GM18867 (cell line): ENCODE measurements around the gene RTN4IP1.
A peak's percentile ranks its signal among the peaks of the same experiment; 100 is the strongest.
"Not testable (repeated sequence)": the region's sequence is repeated elsewhere in the genome, so short reads cannot be mapped to it uniquely, and the experiment has no call there.

ENCODE experiments used
- ATAC-seq: cut with Tn5 transposase; IDR thresholded peaks from one replicate; pipeline ENCODE4 v1.9.1; 2021; ENCODE audit warnings: mild to moderate bottlenecking, moderate library complexity; ENCODE audit not compliant: unreplicated experiment

RTN4IP1 gene

DNA sequence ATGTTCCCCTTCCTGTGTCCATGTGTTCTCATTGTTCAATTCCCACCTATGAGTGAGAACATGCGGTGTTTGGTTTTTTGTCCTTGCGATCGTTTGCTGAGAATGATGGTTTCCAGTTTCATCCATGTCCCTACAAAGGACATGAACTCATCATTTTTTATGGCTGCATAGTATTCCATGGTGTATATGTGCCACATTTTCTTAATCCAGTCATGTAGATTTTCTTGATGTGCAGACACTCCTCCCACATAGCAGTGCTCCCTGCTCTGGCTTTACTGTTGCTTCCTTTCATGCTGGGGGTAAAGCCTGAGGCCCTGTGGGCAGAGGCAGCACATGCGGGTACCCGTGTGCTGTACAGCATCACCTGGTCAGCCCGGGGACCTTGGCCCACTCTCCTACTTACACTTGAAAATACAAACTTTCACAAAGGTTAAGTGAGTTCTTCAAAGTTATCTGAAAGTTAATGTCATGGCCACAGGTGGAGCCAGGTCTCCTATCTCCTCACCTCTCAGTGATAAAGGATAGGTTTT lies 80.3 kb downstream of the RTN4IP1 start:
- not testable (repeated sequence) for ATAC-seq

DNA sequence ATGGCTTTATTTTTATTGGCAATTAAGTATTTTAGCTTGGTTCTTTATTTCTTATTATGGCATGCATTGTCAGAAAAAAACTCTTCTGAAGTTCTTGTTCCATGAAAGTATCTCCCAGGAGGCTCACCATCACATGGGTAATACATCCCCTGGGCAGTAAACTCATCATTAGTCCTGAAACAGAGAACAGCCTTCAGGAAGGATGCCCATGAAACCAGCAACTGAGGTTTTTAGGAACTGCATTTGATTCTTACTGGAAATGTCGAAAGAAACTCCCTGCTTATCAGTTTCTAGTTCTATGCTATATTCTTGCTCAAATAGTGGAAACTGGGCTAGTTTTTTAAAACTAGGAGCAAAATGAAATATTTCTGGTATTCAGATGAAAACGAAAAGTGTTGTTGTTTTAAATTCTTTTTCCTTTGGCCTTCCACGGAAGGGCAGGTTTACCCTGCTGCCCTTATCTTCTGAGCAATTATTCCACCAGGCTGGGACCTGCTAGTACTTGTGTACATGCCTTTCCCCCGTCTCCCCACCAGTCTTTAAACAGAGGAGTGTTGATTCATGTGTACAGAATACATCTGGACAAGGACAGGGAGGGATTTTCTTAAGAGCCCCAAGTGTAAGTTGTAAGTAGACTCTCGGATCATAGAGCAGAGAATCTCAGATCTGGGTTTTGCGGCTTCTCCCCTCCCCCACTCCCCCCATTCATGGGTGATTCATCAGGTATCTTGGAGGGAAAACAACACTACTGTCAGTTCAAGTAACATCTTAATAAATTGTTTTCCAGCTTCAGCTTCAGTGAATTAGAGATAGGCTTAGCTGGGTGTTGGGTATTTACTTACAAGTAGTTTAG lies 81.5 kb downstream of the RTN4IP1 start:
- no peak for ATAC-seq

DNA sequence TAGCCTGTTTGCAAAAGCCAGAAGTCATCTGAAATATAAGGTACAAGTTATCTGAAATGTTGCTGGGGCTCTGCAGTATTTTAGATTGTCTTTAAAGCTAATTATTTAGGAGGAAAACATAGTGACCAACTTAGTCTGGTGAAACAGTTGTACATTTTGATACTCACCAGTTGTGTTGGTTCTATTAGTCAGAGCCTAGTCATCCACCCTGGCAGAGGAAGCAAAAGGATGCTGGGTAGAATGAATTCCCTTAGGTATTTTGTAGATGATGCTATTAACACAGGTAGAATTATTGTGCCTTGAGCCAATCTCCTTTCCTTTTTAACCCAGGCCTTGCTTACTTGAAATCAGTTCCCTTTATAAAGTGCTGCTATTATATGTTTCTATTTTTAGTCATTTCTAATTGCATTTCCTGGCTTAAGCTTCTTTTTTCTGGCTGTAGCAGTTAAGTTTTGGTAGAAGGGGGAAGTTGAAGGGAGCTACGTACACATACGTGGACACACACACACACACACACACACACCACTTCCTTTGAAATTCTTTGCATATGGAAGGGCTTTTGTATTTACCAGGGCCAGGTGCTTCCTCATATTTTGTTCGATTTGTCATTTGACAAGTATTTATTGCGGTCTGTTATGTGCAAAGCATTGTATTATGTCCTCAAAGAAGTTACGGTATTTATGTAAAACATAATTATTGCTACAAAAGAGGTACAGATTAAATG lies 82.4 kb downstream of the RTN4IP1 start:
- ATAC-seq, result no peak

DNA sequence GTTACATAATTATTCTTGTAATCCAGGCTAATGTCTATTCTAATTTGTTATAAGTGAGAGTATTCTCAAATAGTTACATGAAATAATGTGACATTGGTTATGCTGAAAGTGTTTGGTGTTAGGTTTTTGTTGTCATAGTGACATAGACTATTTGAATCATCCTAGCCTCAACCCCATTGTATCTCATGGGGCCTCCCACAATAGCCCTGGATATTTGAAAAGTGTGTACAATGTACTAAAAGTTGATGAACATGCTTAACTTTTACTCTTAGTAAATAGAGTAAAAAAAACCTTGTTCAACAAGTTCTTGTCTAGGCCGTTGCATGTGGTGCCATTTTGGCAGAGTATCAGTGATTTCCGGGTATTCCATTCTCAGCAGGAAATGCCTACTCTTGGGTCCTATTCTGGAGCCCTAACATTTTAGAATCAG lies 83.0 kb downstream of the RTN4IP1 start:
- no peak for ATAC-seq

DNA sequence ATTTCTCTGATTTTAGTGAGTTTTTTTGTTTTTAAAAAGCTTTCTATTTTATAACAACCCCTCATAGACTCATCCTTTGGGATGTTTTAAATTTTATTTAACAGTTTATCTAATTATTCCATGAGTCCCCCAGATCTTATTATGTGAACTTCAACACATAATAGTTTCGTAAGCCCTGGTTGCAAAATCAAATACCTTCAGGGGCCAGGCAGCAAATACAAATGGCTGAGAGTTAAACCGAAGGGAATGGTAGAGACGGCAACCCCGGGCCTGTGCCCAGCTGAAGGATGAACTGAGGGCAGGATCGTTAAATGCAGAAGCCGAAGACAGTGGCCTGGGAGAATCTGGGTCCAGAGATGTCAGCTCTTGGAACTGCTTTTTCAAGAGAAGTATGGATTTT lies 88.4 kb downstream of the RTN4IP1 start:
- ATAC-seq, result no peak

DNA sequence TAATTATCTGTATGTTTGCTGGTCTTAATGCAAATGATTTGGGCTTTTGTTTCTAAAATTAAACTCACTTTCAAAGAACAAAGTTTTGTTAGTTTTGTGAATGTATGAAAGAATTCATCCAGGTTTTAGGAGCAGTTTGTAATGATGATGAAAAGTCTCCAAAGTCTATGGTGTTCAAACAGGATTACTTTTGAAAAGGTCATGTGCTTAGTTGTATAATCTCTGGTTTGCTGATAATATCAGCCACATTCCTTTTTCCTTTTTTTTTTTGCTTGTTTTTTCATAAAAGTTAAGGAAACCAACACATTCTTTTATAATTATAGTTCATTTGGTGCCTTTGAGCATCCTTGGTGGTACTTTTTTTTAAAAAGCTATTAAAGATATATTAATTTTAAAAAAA lies 88.9 kb downstream of the RTN4IP1 start:
- ATAC-seq, result no peak

DNA sequence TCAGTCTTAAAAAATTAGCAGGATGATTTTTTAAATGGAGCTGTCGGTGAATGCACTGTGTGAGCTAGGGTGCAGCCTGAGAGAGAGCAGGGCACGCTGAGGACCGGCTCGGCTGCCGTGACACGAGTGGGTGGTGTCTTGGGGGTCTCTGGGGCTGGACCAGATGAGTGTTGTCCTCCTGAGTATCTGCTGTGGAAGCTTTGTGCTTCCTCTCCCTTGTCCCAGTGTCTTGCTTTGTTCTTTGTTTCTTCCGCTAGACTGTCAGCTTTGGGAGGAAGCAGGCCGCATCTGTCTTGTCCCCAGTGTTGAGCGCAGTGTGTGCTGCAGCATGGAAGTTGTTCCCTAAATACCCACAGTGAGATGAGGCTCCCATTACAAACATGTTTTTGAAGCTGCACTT lies 89.4 kb downstream of the RTN4IP1 start:
- no peak for ATAC-seq

DNA sequence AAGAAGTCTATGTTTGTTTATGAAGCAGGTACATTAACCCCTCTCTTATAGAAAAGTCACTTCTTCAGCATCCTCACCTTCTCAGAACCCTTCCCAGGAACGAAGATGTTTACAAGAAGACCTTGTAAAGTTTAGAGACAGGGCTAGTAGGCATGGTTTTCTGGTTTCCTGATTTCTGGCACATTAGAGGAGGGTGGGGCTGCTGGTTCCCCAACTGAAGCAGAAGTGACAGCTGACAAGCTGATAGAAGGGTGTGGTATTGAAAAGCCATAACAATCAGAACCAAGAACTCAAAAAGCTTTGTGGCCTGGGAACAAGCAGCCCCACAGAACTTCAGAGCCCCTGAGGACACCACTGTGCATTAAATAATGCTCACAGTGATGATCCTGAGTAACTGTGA lies 91.2 kb downstream of the RTN4IP1 start:
- ATAC-seq, result no peak

DNA sequence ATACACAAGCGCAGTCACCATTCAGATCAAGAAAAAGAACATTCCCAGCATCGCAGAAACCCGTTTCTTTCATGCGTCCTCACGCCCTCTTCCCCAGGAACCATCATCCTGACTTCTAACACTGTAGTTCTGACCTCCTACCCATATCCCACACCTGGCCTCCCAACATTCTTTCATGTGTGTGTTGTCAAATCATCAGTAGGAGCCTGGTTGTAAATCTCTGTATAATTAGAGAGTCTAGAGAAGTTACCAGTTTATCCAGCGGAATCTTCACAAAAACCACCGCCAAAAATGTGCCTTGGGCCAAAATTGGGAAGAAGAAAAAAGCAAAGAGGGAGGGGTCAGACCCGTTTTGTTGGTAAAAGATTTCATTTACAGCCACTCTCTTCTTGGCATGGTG lies 91.6 kb downstream of the RTN4IP1 start:
- ATAC-seq, result no peak

DNA sequence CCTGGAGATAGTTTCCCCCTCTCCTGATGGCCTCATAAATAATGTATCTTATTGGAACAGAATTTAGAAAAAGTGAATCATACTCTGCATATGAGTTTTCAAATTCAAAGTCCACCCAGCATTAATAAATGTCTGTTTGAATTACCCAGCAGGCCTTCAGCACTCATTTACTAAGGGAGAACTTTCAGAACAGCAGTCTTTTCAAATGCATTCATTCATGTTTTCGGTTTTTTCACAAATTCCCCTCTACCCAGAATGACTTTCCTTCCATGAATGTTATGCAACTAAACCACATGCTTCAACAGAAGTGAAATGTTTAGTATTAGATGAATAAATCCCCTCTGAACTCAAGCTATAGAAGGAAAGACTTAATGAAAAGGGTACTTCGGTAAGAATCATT lies 92.4 kb downstream of the RTN4IP1 start:
- ATAC-seq, result no peak

DNA sequence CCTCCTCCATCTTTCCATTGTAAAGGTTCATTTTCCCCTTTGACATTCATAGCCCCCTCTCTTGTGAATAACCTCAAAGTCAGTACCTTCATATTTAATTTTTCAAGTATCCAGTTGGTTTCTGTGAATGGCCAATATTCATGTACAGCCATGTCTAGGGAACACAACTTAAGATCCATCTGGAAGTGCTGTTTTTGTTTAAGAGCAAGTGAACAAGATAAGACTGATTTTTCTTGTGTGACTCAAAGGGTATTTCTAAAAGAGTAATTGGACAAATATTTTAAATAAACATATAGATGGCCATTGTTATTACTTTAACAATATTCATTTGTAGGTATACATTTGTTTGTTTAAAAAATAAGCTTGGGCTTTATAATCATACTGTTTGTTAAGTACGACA lies 92.9 kb downstream of the RTN4IP1 start:
- no peak for ATAC-seq

DNA sequence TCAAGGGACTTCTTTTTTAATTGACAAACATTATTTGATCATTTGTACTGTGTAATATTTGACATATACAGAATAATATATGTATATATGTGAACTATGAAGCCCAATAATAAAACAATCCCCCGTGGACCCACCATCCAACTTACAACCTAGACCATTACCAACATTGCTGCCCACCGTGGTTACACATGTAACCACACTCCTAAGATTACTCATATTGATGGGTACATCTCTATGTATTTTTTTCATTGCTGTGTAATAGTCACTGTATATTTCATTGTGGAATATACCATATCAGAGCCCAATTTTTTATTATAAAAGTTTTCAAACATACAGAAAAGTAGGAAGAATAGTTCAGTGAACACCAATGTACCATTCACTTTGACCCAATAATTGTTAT lies 94.3 kb downstream of the RTN4IP1 start:
- ATAC-seq, result peak; percentile 18

DNA sequence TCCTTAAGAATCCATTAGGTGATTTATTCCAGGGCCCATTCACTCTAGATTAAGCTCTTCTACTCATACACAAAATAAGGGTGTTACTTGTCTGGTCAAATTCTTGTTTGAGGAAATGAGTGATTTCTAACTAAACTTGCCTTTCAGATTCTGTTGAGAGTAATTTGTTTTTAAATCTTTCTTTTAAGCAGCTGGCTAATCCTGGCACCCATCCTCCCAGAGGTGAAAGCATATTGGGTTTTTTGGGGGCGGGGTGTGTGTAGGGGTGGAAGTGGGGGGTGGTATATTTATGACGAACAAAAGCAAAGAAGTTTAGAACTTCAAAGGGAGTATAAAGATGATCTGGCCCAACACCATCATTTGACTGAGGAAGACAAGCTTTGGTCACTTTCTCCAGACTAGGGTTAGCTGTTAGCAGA lies 94.7 kb downstream of the RTN4IP1 start:
- peak; percentile 45 for ATAC-seq

DNA sequence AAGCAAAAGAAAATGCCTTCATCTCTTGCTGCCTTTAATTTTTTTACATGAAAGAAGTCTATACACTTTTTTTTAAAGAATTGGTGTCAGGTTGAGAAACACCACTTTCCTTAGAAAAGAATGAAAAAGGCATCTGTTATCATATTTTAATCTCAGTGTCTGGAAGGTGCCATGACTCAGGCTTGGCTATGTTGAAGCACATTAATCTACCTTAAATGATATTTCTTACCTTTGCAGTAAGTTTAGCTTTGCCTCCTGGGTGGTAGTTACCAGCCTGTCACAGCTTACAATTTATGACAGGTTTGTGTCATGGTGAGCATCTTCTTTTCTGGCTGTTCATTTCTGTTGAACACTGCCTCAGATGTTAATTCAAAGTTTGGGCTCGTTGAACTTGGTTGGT lies 95.3 kb downstream of the RTN4IP1 start:
- no peak for ATAC-seq

DNA sequence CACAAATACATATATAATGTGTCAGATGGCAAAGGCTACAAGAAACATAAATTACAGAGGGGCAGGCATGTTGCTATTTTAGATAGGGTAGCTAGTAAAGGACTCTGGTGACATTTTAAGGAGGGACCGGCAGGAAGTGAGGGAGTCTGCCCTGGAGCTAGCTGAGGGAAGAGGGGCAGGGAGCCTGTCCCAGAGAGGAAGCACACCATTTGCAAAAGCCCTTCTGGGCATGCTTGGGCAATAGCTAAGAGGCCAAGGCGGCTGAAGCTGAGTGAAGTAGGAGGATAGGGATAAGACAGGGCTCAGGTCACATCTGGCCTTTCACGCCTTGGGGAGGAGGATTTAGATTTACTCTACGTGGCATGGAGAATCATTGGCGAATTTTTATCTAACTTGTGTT lies 96.2 kb downstream of the RTN4IP1 start:
- no peak for ATAC-seq

DNA sequence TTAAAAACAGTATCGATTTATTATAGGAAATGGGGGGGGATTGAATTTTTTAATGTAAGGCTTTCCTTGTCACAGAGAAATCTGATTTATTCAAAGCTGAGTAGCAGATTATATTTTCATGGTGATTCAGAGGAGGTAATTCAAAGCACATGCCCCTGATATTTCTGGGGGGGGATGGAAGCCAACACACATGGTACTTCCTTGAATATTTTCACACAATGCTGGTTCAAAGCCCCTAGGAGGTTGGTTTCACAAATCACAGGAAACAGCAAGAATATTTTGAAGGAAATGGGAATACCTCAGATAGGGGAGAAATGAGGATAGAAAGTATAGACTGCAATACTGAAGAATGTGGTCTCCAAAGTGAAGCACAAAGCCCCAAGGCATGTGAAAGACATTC lies 98.8 kb downstream of the RTN4IP1 start:
- no peak for ATAC-seq

DNA sequence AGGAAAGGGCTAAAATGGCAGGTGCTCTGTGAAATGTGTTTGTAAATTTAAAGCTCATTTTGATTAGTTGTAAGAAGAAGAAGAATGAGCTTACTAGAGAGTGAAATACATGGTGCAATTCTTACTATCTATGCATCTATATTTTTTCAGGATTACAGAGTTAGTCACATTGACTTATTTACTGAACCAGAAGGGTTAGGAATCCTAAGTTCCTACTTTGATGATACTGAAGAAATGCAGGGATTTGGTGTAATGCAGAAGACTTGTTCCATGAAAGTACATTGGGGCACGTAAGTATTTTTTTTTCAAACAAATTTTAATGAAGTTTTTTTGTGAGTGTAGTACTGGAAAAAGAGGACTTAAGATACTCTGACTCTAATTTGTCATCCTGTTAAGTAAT lies 99.3 kb downstream of the RTN4IP1 start:
- ATAC-seq, result no peak

DNA sequence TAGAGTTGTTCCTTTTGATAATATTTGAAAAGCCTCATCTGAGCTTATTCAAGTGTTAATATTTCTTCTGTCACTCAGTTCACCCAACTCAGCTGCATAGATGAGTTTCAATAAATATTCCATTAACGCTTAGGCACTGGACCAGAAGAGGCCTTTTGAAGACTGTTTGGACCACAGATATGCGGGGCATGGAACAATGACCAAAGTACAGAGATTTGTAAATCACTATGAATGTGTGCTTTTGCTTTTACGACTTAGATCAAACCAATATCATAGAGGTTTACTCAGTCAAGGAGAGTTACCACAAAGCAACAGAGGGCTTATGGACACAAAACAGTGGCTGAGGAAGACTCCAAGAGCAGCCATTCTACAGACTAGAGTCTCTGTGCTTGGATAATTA lies 99.9 kb downstream of the RTN4IP1 start:
- ATAC-seq, result no peak

DNA sequence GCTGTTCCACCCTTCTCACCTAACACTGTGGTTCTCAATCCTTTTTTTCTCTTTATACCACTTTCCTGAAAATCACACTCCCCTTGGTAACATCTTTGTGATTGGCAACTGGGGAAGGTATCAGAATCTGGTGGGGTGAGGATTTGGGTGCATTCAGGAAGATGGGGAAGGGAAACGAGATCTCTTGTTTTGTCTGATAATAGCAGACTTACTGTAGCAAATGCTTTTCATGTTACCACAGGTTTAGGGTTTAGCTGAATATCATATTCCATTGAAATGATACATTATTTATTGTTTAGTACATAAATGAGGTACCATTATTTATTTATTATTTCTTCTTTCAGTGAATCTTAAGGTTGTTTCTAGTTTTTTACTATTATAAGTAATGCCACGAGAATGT lies 100.8 kb downstream of the RTN4IP1 start:
- no peak for ATAC-seq

DNA sequence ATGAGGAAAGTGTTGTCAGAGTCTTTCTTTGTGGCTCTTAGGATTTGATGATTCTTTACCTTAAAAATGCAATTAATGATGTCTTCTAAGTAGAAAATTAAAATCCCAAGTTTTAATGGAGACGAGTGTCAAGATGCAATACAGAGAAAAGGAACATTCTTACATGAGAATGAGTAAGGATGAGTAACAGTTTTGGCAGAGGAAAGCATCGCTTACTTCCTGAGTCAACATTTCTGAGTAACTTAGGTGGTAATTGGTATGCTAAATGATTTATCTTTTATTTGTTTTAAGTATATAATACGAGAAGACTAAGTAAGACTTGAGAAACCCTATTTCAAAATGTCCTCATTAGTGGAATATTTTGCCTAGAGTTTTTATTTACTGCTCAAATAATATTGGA lies 101.3 kb downstream of the RTN4IP1 start:
- no peak for ATAC-seq

DNA sequence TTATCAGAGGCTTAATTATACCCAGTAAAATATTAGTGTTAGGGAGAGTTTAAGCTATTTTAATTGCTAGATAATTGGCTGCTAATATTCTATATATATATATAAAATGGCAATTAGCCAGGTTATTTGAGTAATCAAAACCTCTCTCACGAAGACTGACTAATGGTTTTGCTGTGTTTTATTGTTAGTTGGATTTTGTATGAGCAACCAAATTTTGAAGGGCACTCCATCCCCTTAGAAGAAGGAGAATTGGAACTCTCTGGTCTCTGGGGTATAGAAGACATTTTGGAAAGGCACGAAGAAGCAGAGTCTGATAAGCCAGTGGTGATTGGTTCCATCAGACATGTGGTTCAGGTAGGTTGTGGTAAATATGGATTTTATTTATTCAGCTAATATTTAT lies 102.2 kb downstream of the RTN4IP1 start:
- no peak for ATAC-seq

DNA sequence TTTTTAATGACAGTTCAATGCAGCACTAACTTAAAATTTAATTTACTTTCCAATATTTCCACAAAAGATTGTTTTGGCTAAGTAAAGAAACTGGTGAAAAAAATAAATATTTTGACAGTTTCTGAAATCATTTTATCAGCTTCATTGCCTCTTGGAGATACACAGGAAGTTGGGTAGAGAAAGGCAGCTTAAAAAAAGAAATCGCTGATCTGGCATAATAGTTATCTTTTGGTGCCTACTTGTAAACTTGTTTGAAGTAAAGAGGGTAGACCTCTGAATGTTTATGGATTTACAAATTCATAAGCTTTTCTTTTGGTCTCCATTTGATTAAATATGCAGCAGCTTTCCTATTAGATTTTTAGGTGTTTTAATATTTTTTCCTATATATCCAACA lies 103.4 kb downstream of the RTN4IP1 start:
- no peak for ATAC-seq
